GM12878 (cell line): ENCODE data around the gene NCAM2. TPM values are rescaled to one million over a fixed set of nuclear protein-coding genes. Genes with fewer than 3 reads are reported as not detected.

Experiments
- ATAC-seq: fragments of 200-7000 bp; cut with Tn5 transposase; 3 replicates; pipeline ENCODE4 v1.9.1; 2020; ENCODE audit warnings: mild to moderate bottlenecking, moderate library complexity
- BruUV-seq: library from RNA; stranded (reverse); fragments of 400-500 nt; replicated peaks from 2 replicates; lab custom pipeline; 2021; lab: Mats Ljungman, UMichigan
- CTCF ChIA-PET: fragments of 300-600 bp; sonication (Branson Sonifier 250); formaldehyde crosslinking; extraction: SDS; loops from one replicate; lab custom pipeline; 2021; ENCODE audit warnings: inconsistent platforms; lab: Yijun Ruan, JAX
- POLR2A ChIA-PET: fragments of 350-600 bp; formaldehyde crosslinking; extraction: SDS; loops from one replicate; lab custom pipeline; 2021; ENCODE audit warnings: inconsistent platforms; lab: Charles Lee
- RAD21 ChIA-PET: fragments of 300-600 bp; sonication (Branson Sonifier 250); formaldehyde crosslinking; loops from one replicate; lab custom pipeline; 2023; ENCODE audit warnings: antibody characterized with exemption; ENCODE audit not compliant: unreplicated experiment; lab: Charles Lee
- SMC1A ChIA-PET: fragments of 300-600 bp; sonication (Branson Sonifier 250); formaldehyde crosslinking; loops from one replicate; lab custom pipeline; 2023; ENCODE audit not compliant: unreplicated experiment, uncharacterized antibody; lab: Charles Lee
- DNase-seq: peaks from one replicate; pipeline ENCODE4 v3.0.0-alpha.2; 2011; ENCODE audit warnings: low read depth, low spot score
- FAIRE-seq: peaks from 3 replicates; lab custom pipeline; 2011; peaks lifted over from hg19 to GRCh38; lab: Jason Lieb, UNC
- H2AFZ ChIP-seq: 2 replicates; pipeline ENCODE4 v1.6.0; 2011; ENCODE audit warnings: low read depth, low read length, control low read depth; ENCODE audit not compliant: control insufficient read depth
- H3K27ac ChIP-seq: 2 replicates; pipeline ENCODE4 v1.5.1; 2011; ENCODE audit warnings: control low read depth; ENCODE audit not compliant: control insufficient read depth, insufficient read depth
- H3K27me3 ChIP-seq, 2 experiments: replicated peaks in 1 of 2; 2 replicates each; pipeline versions ENCODE4 v1.6.0 to v1.6.1; 2011; ENCODE audit warnings: low read length in 1 of 2; ENCODE audit not compliant: control insufficient read depth in 2 of 2, insufficient read depth in 2 of 2
- H3K36me3 ChIP-seq, 2 experiments: 2 replicates each; pipeline ENCODE4 v1.5.1; 2011; ENCODE audit warnings: low read length in 1 of 2; ENCODE audit not compliant: control insufficient read depth in 2 of 2, insufficient read depth in 2 of 2
- H3K4me1 ChIP-seq: 2 replicates; pipeline ENCODE4 v1.6.1; 2011; ENCODE audit warnings: mild to moderate bottlenecking, low read length, moderate library complexity, mixed read lengths; ENCODE audit not compliant: control insufficient read depth, insufficient read depth
- H3K4me2 ChIP-seq: 2 replicates; pipeline ENCODE4 v1.6.0; 2011; ENCODE audit warnings: control low read depth; ENCODE audit not compliant: control insufficient read depth, insufficient read depth
- H3K4me3 ChIP-seq: fragments of 200-600 bp; sonication (generic); 2 replicates; pipeline ENCODE4 v1.5.1; 2016
- H3K79me2 ChIP-seq: 2 replicates; pipeline ENCODE4 v1.6.0; 2011; ENCODE audit warnings: low read length; ENCODE audit not compliant: control insufficient read depth, insufficient read depth
- H3K9ac ChIP-seq: 2 replicates; pipeline ENCODE4 v1.8.0; 2011; ENCODE audit warnings: low read length, control low read depth, mixed read lengths; ENCODE audit not compliant: control insufficient read depth, insufficient read depth
- H3K9me3 ChIP-seq: replicated peaks from 3 replicates; pipeline ENCODE4 v1.5.1; 2011; ENCODE audit warnings: mild to moderate bottlenecking, low read length; ENCODE audit not compliant: control insufficient read depth, insufficient read depth
- H4K20me1 ChIP-seq: 2 replicates; pipeline ENCODE4 v1.6.0; 2011; ENCODE audit not compliant: control insufficient read depth, insufficient read depth
- BACH1 ChIP-seq: fragments of 450-650 bp; IDR thresholded peaks from 2 replicates; pipeline ENCODE4 v1.6.1; 2017; ENCODE audit warnings: mild to moderate bottlenecking, borderline replicate concordance
- BRCA1 ChIP-seq: IDR thresholded peaks from 2 replicates; pipeline ENCODE4 v1.6.1; 2011; ENCODE audit warnings: low read depth, low read length, improper control_type of control experiment
- CREB1 ChIP-seq: IDR thresholded peaks from 2 replicates; pipeline ENCODE4 v1.6.1; 2012; ENCODE audit warnings: low read depth, mild to moderate bottlenecking, inconsistent platforms
- FOS ChIP-seq: IDR thresholded peaks from 3 replicates; pipeline ENCODE4 v1.6.1; 2011; ENCODE audit warnings: borderline replicate concordance; ENCODE audit not compliant: insufficient read length; ENCODE audit errors: extremely low read depth
- FOXK2 ChIP-seq: fragments of 450-650 bp; IDR thresholded peaks from 2 replicates; pipeline ENCODE4 v1.6.1; 2017; ENCODE audit warnings: mild to moderate bottlenecking, moderate library complexity
- HDGF ChIP-seq: fragments of 450-650 bp; IDR thresholded peaks from 2 replicates; pipeline ENCODE4 v1.6.1; 2016; ENCODE audit warnings: antibody characterized with exemption
- NR2C1 ChIP-seq: fragments of 450-650 bp; IDR thresholded peaks from 2 replicates; pipeline ENCODE4 v1.6.1; 2017; ENCODE audit warnings: antibody characterized with exemption, mild to moderate bottlenecking, moderate library complexity
- RCOR1 ChIP-seq: conservative IDR thresholded peaks from 2 replicates; pipeline ENCODE4 v1.6.1; 2012; ENCODE audit warnings: low read depth, low read length, improper control_type of control experiment
- SMAD1 ChIP-seq: fragments of 450-650 bp; IDR thresholded peaks from 2 replicates; pipeline ENCODE4 v1.6.1; 2018; ENCODE audit warnings: mild to moderate bottlenecking, low read depth; ENCODE audit not compliant: partially characterized antibody
- STAT1 ChIP-seq: fragments of 450-650 bp; conservative IDR thresholded peaks from 2 replicates; pipeline ENCODE4 v1.6.1; 2014; ENCODE audit warnings: antibody characterized with exemption, mild to moderate bottlenecking
- YBX1 ChIP-seq: fragments of 450-650 bp; IDR thresholded peaks from 2 replicates; pipeline ENCODE4 v1.6.1; 2016; ENCODE audit warnings: antibody characterized with exemption
- ZBTB11 ChIP-seq: fragments of 450-650 bp; formaldehyde crosslinking; IDR thresholded peaks from 2 replicates; pipeline ENCODE4 v1.5.0; 2022; ENCODE audit warnings: mild to moderate bottlenecking, missing genetic modification characterization
- WGBS: methylation state at CpG from one replicate; pipeline ENCODE4 v1.1.6; 2016; ENCODE audit warnings: low lambda C conversion rate; ENCODE audit not compliant: insufficient replicate concordance, insufficient coverage; ENCODE audit errors: missing lambda C conversion rate; 5-methylcytosine and 5-hydroxymethylcytosine counted together
- in situ Hi-C: fragments of 300-500 bp; cut with MboI; formaldehyde crosslinking; loops from 9 replicates; pipeline ENCODE4 v1.14.3; 2018; ENCODE audit warnings: mixed read lengths
- intact Hi-C: fragments of 100-400 bp; cut with micrococcal nuclease; formaldehyde crosslinking; loops from one replicate; pipeline ENCODE4 v1.14.2; 2022; ENCODE audit not compliant: unreplicated experiment
- polyA plus RNA-seq, 11 experiments: library from polyadenylated mRNA; depleted of rRNA in 4 of 11; unstranded in 6 of 11; stranded (reverse) in 5 of 11; fragments of >200 nt; fragmentation: Nextera tagmentation in 4 of 11; fragmentation: Illumina TruSeq in 1 of 11; extraction: Ambion mirVana in 4 of 11; extraction: Trizol in 1 of 11; gene quantifications; 1 replicate in 1 of 11; 2 replicates in 10 of 11; pipeline versions ENCODE4 v1.2.1 to v1.2.3, GENCODE V29; 2011 to 2016; ENCODE audit warnings: inconsistent platforms in 2 of 11, missing spikeins in 2 of 11, low read depth in 1 of 11
- total RNA-seq, 4 experiments: library from RNA; depleted of rRNA in 3 of 4; stranded (reverse); fragments of >200 nt in 3 of 4; fragmentation: Illumina TruSeq in 1 of 4; extraction: Trizol in 1 of 4; gene quantifications; 2 replicates each; pipeline versions ENCODE4 v1.2.1 to v1.2.3, GENCODE V29; 2013 to 2021
- TF ChIP-seq, protein P1 (sequence below): fragments of 450-650 bp; IDR thresholded peaks from 2 replicates; pipeline ENCODE4 v1.6.1; 2014; ENCODE audit warnings: mild to moderate bottlenecking
- TF ChIP-seq, protein P2 (sequence below): fragments of 450-650 bp; IDR thresholded peaks from 2 replicates; pipeline ENCODE4 v1.6.1; 2016; ENCODE audit warnings: mild to moderate bottlenecking
- TF ChIP-seq, protein P3 (sequence below), 3 experiments: IDR thresholded peaks in 2 of 3; conservative IDR thresholded peaks in 1 of 3; 2 replicates each; pipeline ENCODE4 v1.5.1; 2011; ENCODE audit warnings: low read depth in 3 of 3, low read length in 3 of 3, mild to moderate bottlenecking in 3 of 3, control low read depth in 2 of 3, moderate library complexity in 2 of 3, inconsistent platforms in 1 of 3, mixed read lengths in 1 of 3; ENCODE audit not compliant: control insufficient read depth in 2 of 3, insufficient read depth in 1 of 3; ENCODE audit errors: extremely low read depth in 1 of 3
- TF ChIP-seq, protein P4 (sequence below): IDR thresholded peaks from 2 replicates; pipeline ENCODE4 v1.6.1; 2011; ENCODE audit warnings: borderline replicate concordance, low read depth, mild to moderate bottlenecking, moderate library complexity, mixed read lengths, low read length; ENCODE audit not compliant: insufficient read depth; ENCODE audit errors: extremely low read length

Gene NCAM2
- total and polyA plus RNA-seq, 10 of the 15 experiments (the other 5 are each of a cell fraction or from before 2014, with no cell fraction given) = 0.23 to 0.27 TPM; not detected in 8

DNA sequence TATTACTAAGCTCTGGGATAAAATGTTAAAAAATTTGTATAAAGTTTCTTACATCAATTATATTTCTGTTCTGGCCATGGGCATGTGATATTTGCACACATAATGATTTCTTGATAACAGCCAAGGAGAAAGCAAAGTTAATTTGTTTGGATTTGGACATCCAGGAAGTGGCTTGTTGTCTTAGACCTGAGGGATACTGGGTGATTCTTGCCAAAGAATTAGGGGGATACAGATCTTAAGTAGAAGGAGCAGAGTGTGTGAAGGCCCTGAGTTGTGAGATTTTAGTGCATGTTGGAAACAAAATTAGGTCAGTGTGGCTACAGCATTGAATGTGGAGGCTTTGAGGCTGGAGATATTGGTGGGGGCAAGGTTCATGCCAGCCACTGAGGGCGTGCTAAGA is 65.6 kb downstream of the NCAM2 start (continued):
- TF ChIP-seq ZBTB11 (no peak), RCOR1 (no peak), HDGF (no peak), BACH1 (no peak), FOS (no peak)
- TF ChIP-seq, protein P1, sequence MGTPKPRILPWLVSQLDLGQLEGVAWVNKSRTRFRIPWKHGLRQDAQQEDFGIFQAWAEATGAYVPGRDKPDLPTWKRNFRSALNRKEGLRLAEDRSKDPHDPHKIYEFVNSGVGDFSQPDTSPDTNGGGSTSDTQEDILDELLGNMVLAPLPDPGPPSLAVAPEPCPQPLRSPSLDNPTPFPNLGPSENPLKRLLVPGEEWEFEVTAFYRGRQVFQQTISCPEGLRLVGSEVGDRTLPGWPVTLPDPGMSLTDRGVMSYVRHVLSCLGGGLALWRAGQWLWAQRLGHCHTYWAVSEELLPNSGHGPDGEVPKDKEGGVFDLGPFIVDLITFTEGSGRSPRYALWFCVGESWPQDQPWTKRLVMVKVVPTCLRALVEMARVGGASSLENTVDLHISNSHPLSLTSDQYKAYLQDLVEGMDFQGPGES = no peak

DNA sequence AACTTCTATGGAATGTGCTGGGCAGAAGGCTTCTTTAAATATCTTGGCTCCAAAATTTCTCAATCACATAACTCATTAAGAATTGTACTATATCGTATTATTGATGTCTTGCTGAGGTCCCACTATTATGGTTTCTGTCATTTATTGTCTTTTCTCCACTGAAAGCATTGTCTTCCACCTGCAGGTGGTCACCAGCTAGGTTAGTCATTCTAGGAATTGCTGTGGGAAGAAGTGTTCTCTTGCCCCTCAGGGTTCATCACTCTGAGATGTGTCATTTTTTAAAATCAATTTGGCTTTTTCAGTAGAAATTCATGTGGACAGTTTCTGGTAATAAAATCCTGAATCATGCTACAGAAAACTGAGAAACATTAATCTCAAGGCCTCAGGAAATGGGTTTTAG is 66.1 kb downstream of the NCAM2 start:
- no peak overlapping the region for H3K27ac ChIP-seq
- H3K27me3 ChIP-seq = no peaks in the 10 kb centered on the region
- H3K79me2 ChIP-seq = no peaks in the 10 kb centered on the region
- in situ Hi-C loops (no loop called here), intact Hi-C loops (no loop called here)
- H3K4me2 ChIP-seq = no peak overlapping the region
- no peaks in the 10 kb centered on the region for H3K36me3 ChIP-seq
- FAIRE-seq = no peak
- no peaks in the 10 kb centered on the region for H3K4me1 ChIP-seq
- no peaks in the 10 kb centered on the region for H3K9me3 ChIP-seq
- no peak overlapping the region for H2AFZ ChIP-seq
- ATAC-seq = no peak
- no peak overlapping the region for H3K9ac ChIP-seq
- CTCF ChIA-PET = no interaction called here
- no peak for DNase-seq
- RAD21 ChIA-PET = no interaction called here
- no TSS peak for BruUV-seq
- no peak overlapping the region for H3K4me3 ChIP-seq
- 0% methylated on average over 1 of the region's 1 CpG for WGBS
- POLR2A ChIA-PET = no interaction called here
- no peaks in the 10 kb centered on the region for H4K20me1 ChIP-seq
- SMC1A ChIA-PET = interaction anchor here (1.1 kb wide), 1 partner anchor 9 kb away, joined by 3 read pairs; no protein-coding TSS in a partner anchor
- TF ChIP-seq, protein P2, sequence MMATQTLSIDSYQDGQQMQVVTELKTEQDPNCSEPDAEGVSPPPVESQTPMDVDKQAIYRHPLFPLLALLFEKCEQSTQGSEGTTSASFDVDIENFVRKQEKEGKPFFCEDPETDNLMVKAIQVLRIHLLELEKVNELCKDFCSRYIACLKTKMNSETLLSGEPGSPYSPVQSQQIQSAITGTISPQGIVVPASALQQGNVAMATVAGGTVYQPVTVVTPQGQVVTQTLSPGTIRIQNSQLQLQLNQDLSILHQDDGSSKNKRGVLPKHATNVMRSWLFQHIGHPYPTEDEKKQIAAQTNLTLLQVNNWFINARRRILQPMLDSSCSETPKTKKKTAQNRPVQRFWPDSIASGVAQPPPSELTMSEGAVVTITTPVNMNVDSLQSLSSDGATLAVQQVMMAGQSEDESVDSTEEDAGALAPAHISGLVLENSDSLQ = no peak
- TF ChIP-seq FOXK2 (no peak), STAT1 (no peak), SMAD1 (no peak), BRCA1 (no peak), CREB1 (no peak), NR2C1 (no peak), YBX1 (no peak)
- TF ChIP-seq, protein P3, sequence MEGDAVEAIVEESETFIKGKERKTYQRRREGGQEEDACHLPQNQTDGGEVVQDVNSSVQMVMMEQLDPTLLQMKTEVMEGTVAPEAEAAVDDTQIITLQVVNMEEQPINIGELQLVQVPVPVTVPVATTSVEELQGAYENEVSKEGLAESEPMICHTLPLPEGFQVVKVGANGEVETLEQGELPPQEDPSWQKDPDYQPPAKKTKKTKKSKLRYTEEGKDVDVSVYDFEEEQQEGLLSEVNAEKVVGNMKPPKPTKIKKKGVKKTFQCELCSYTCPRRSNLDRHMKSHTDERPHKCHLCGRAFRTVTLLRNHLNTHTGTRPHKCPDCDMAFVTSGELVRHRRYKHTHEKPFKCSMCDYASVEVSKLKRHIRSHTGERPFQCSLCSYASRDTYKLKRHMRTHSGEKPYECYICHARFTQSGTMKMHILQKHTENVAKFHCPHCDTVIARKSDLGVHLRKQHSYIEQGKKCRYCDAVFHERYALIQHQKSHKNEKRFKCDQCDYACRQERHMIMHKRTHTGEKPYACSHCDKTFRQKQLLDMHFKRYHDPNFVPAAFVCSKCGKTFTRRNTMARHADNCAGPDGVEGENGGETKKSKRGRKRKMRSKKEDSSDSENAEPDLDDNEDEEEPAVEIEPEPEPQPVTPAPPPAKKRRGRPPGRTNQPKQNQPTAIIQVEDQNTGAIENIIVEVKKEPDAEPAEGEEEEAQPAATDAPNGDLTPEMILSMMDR (IDR thresholded peaks at IDR 0.05 in 2 of 3, conservative IDR thresholded peaks at IDR 0.05 in 1 of 3; ENCODE audit: control insufficient read depth in 2 of 3, extremely low read depth in 1 of 3, insufficient read depth in 1 of 3, low read depth in 3 of 3, low read length in 3 of 3) = no peak
- TF ChIP-seq, protein P4, sequence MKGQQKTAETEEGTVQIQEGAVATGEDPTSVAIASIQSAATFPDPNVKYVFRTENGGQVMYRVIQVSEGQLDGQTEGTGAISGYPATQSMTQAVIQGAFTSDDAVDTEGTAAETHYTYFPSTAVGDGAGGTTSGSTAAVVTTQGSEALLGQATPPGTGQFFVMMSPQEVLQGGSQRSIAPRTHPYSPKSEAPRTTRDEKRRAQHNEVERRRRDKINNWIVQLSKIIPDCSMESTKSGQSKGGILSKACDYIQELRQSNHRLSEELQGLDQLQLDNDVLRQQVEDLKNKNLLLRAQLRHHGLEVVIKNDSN = no peak
